ENCODE measurements around the gene VAV2. TPM values are rescaled to one million over a fixed set of nuclear protein-coding genes. Genes with fewer than 3 reads are reported as not detected.

VAV2 gene
- total and polyA plus RNA-seq, 8 donors = 25.3 to 44.1 (median 35.5) TPM

DNA sequence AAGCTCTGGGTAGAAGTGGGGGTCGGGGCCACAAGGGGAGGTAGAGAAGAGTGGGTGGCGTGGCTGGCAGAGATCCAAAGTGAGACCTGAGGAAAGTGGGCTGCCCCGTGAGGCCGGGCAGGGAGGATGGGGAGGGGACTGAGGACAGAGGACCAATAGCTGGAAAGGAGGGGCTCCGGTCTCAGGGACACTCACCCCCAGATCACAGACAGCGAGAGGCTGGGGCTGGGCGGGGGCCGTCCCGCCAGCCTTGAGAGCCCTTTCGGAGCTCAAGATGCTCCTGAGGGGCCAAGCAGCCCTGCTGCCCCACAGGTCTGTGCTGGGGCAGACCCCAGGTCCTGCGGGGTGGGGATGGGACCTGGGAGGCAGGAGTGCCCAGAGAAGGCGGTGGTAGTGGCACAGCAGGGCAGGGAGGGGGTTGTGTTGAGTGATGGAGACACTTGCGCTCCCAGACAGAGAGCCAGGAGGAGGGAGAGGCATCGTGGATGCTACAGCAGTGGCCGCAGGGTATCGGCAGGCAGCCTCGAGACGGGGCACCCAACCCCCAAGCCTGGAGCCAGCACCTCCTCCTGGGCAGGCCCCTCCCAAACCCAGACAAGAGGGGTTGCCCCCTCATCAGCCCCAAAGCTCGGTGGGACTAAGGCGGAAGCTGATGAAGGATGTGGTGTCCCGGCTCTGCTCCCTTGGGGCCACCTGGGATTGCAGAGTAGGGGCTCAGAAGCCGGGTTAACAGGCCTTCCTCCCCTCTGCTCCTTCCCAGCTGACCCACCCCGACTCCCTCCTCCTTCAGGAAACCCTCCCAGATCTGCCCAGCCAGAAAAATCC, 257.3 kb downstream of the VAV2 start:
- peaks cover 0 to 9% of the 10 kb centered on the region in 2 donors for H3K27me3 ChIP-seq
- intact Hi-C loops (cut with DNase I) = no loop called here
- no peak overlapping the region for H3K27ac ChIP-seq
- H3K9me3 ChIP-seq = no peaks in the 10 kb centered on the region
- H3K4me3 ChIP-seq = no peak overlapping the region
- H3K36me3 ChIP-seq = no peaks in the 10 kb centered on the region
- ATAC-seq (no peak), DNase-seq (peak in 1 of 4 donors; percentile 59)
- no peak for TF ChIP-seq CTCF (IDR thresholded peaks at IDR 0.05)
- H3K4me1 ChIP-seq = peaks cover 0 to 13% of the 10 kb centered on the region in 2 donors

DNA sequence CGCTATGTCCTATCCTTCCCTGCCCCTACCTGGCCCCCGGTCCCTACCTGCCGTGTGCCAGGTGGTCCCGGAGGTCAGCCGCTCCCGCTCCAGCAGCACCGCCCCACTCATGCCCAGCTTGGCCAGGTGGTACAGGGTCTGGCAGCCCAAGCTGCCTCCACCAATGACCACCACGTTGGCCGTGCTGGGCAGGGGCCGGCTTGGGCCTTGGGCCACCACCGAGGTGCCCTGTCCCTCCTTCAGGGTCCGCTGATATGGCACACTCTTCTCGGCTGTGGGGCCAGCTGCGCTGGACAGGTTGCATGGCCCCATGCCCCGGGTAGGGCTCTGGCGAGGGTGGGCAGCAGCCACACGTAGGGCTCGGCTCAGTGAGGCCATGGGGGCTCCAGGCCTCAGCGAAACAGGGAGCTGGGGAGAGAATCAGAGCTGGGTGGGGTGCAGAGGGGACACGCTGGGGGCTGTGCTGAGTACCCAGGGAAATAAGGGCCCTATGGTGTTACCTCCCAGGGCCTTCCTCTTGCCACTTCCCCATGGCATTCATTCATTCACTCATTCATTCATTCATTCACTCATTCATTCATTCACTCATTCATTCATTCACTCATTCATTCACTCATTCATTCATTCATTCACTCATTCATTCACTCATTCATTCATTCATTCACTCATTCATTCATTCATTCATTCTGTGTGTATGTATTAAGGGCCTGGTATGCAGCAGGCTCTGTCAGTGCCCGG, 258.2 kb downstream of the VAV2 start:
- H3K27ac ChIP-seq = no peak overlapping the region
- peak in 1 of 4 donors; percentile 61 for DNase-seq
- intact Hi-C loops (cut with DNase I) = no loop called here
- H3K4me1 ChIP-seq = peaks cover 0 to 13% of the 10 kb centered on the region in 2 donors
- peaks cover 0 to 13% of the 10 kb centered on the region in 2 donors for H3K27me3 ChIP-seq
- H3K4me3 ChIP-seq = no peak overlapping the region
- no peaks in the 10 kb centered on the region for H3K9me3 ChIP-seq
- ATAC-seq = no peak
- TF ChIP-seq CTCF (IDR thresholded peaks at IDR 0.05) = no peak
- no peaks in the 10 kb centered on the region for H3K36me3 ChIP-seq

DNA sequence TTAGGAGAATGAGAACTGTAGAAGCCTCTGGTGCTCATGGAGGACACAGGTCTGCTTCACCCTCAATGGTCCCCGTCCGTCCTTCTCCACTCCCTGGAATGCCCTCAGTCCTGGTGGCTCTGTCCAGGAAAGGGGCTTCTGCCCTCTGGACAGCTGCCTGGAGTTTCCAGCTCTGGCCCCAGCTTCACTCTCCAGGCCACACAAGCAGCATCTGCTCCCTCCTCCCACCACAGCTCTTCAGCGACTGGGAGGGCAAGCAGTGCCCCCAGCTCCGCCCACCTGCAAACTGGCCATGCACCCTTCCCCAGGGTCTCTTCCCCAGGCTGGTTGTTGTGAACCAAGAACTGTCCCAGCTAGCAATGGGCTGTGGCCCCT, 258.7 kb downstream of the VAV2 start:
- Histone ChIP-seq H3K4me1 (peaks cover 0 to 9% of the 10 kb centered on the region in 2 donors), H3K36me3 (no peaks in the 10 kb centered on the region), H3K27me3 (peaks cover 0 to 13% of the 10 kb centered on the region in 2 donors), H3K9me3 (no peaks in the 10 kb centered on the region), H3K27ac (no peak overlapping the region), H3K4me3 (no peak overlapping the region)
- intact Hi-C loops (cut with DNase I) = no loop called here
- ATAC-seq (no peak), DNase-seq (no peak)
- no peak for TF ChIP-seq CTCF (IDR thresholded peaks at IDR 0.05)

GRCh38 chr9:133732639-133733408, 259.3 kb downstream of the VAV2 start:
- no peak for ATAC-seq
- no peaks in the 10 kb centered on the region for H3K9me3 ChIP-seq
- peaks cover 0 to 18% of the 10 kb centered on the region in 2 donors for H3K27me3 ChIP-seq
- H3K4me1 ChIP-seq = peaks cover 0 to 3% of the 10 kb centered on the region in 2 donors
- no peak for TF ChIP-seq CTCF (IDR thresholded peaks at IDR 0.05)
- H3K27ac ChIP-seq = no peak overlapping the region
- intact Hi-C loops (cut with DNase I) = no loop called here
- no peak overlapping the region for H3K4me3 ChIP-seq
- no peak for DNase-seq
- no peaks in the 10 kb centered on the region for H3K36me3 ChIP-seq

Measured in left lung (tissue), 10 donors.